Medulla oblongata (tissue), 1 donor: ENCODE results near the gene FGD3.
A peak's percentile ranks its signal among the peaks of the same experiment; 100 is the strongest.
"Not testable (repeated sequence)": the region's sequence is repeated elsewhere in the genome, so short reads cannot be mapped to it uniquely, and the experiment has no call there.

Experiments
- DNase-seq: peaks from one replicate; pipeline ENCODE4 v3.0.0-alpha.2; 2015; ENCODE audit errors: extremely low spot score

The FGD3 gene

DNA sequence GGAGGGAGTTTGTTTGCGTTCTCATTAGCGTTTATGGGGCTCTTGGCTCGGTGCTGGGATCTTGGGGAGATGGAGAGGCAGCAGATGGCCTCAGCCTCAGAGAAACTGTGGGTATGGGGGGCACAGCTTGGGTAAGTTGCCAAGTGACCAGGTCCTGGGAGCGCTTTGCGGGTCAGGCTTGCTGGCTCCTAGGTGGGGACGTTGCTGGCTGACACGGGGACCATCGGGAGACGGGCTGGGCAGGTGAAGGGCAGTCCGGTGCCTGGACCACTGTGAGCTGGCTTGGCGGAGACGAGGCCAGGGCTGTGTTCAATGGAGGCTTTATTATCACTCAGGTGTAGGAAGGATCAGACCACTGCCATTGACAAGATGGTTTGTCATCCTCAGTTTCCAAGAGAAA, 30.0 kb downstream of the FGD3 start:
- no peak for DNase-seq

- no peak for DNase-seq
Observed at GRCh38 chr9:92978345-92978875, 31.1 kb downstream of the FGD3 start.

GRCh38 chr9:92979283-92980056, 32.1 kb downstream of the FGD3 start:
- DNase-seq: no peak

DNA sequence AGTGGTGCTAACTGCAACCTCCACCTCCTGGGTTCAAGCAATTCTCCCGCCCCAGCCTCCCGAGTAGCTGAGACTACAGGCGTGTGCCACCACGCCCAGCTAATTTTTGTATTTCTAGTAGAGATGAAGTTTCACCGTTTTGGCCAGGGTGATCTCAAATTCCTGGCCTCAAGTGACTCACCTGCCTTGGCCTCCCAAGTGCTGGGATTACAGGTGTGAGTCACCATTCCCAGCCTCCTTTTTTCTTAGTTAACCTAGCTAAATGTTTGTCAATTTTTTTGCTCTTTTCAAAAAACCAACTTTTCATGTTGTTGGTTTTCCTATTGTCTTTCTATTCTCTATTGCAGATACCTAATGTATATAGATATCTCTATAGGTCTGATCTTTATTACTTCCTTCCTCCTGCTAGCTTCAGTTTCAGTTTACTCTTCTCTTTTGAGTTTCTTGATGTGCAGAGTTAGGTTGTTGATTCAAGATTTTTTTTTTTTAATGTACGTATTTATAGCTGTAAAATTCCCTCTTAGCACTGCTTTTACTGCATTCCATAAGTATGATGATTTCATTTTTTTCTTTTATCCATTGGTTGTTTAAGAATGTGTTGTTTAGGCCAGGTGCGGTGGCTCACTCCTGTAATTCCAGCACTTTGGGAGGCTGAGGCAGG, 32.9 kb downstream of the FGD3 start:
- DNase-seq: no peak

GRCh38 chr9:92982130-92982529, 34.8 kb downstream of the FGD3 start:
- DNase-seq: no peak

- no peak for DNase-seq
Observed at GRCh38 chr9:92983984-92984589, 36.8 kb downstream of the FGD3 start.

DNA sequence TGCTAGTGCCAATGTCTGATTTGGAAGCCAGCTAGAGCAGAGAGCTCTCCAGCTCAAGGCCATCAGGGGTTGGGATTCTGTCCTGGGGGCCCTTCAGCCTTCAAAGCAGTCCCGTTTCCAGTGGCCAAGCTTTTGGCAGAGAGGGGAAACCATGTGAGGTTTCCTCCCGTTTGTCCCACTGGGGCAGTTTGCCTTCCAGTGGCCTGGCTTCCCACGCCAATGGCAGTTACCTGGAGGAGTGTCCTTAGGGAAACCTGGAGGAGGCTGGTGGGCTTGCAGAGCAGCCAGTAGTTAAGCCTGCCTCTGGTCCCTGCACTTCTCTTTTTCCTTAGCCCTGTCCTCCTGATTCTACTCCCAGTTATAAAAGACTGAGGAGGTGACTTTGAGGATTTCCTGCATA, 37.7 kb downstream of the FGD3 start:
- no peak for DNase-seq

- peak; percentile 41 for DNase-seq
Observed at GRCh38 chr9:92986176-92987119, 39.1 kb downstream of the FGD3 start.

- DNase-seq: no peak
Observed at GRCh38 chr9:92988215-92988768, 41.0 kb downstream of the FGD3 start.

DNA sequence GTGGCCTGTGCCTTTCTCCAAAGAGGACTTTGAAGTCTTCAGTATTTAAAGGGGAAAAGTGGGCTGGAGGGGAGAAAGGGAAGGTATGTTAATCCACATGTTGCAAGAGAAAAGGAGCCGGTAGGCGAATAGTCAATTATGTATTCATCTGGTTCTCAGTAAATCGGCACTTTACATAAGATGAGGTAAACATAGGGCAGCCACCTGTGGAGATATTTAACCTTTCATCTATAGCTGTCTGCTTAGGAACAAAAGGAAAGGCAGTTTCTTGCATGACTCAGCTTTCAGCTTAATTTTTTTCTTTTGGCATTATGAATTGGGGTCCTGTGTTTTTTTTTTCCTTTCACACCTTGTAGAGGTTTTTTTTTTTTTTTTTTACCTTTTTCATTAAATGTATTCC, 42.2 kb downstream of the FGD3 start:
- no peak for DNase-seq

- DNase-seq: no peak
Observed at GRCh38 chr9:92990461-92990860, 43.1 kb downstream of the FGD3 start.

DNA sequence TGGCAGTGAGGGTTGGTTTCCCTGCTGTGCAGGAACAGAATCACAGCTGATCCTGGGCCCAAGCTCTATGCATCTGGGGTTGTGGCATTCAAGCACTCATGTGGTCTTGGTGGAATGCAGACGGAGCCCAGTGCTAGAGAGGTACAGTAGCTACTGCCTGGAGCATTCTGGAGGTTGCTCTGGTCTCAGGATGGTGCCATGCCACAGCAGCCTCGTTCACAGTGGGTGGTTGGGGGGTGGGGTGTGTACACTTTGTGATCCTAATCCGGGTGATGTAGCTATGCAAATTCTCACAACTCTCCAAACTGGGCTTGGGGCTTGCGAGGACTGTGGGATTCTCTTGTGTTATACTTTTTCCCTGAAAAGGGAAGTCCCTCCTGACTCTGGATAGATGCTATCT, 45.2 kb downstream of the FGD3 start:
- no peak for DNase-seq

DNA sequence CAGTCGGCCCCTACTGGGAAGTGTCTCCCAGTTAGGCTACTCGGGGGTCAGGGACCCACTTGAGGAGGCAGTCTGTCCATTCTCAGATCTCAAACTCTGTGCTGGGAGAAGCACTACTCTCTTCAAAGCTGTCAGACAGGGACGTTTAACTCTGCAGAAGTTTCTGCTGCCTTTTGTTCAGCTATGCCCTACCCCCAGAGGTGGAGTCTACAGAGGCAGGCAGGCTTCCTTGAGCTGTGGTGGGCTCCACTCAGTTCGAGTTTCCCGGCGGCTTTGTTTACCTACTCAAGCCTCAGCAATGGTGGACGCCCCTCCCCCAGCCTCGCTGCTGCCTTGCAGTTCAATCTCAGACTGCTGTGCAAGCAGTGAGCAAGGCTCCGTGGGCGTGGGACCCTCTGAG, 51.5 kb downstream of the FGD3 start:
- not testable (repeated sequence) for DNase-seq

DNA sequence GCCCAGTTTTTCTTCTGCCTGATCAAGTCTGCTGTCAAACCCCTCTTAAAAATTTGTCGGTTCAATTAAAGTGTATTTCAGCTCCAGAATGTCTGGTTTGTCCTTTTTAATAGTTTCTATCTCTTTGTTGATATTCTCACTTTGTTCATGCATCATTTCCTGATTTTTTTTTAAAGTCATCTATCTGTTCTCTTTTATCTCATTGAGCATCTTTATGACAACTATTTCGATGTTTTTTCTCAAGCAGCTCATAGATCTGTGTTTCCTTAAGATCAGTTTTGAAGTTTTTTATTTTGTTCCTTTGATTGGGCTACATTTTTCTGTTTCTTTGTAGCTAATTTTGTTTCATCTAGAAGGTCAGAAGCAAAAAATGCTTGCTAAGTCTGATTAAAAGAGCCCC, 53.7 kb downstream of the FGD3 start:
- DNase-seq: no peak

- no peak for DNase-seq
Observed at GRCh38 chr9:93002700-93003099, 55.4 kb downstream of the FGD3 start.

DNA sequence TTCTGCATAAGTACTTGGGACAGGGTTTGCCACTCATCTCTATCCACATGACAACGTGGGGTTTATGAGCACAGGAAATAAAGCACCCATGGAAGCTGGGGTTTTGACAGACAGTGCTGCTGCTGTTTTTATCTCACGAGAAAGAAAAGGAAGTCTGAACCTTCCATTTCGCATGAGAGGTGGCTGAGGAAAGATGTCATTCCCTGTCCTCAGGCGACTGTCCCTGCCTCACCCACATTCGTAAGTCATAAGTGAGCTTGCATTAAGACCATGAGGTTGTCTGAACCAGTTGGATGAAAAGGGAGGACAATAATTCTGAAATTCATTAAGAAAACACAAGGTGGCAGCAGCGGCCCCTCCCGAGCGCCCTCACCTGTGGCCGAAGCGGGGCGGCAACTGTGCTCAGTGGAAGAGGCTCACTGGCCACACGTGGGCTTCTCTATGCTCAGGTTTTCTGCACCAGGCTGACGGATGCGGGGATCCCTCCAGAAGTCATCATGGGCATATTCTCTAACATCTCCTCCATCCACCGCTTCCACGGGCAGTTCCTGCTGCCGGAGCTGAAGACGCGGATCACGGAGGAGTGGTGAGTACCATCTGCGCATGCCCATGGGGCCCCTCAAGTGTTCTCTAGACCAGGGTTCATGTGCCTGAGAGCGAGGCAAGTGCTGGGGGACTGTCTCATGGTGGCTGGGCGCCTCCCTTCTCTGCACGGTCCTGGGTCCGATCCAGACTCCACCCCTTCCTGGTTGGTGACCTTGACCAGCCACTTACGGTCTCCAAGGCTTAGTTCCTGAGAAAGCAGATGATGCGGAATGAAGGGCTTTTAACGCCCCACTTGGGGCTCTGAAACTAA, 56.5 kb downstream of the FGD3 start:
- peak; percentile 21 for DNase-seq

DNA sequence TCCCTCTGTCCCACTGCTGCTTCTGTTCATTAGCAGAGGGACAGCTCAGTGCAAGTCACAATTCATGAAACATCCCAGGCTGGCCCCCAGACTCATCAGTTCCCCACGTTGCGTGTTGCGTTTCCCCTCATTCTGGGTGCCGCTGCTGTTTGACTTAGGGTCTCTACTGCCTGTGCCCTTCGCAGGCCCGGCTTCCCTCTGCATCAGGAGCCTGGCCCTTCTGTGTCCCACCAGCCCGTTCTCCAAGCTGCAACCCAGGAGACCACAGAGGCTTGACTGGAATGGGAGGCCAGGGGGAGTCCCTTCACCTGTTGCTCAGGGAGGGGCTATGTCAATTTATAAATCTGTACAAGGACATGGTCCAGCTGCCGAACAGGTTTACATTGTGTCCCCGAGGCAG, 57.2 kb downstream of the FGD3 start:
- DNase-seq: no peak

DNA sequence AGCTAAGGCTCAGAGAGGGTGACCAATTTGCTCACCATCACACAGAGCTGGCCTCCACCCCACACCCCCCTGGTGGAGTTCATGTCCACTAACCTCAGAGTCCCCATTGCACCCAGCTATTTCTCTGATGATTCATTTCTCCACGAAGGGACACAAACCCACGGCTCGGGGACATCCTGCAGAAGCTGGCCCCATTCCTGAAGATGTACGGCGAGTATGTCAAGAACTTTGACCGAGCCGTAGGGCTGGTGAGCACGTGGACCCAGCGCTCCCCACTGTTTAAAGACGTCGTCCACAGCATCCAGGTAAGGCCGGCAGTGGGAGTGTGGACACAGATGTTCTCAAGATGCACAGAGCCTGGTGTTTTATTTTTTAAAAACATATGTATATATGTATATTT, 58.6 kb downstream of the FGD3 start:
- no peak for DNase-seq

GRCh38 chr9:93007529-93008058, 60.3 kb downstream of the FGD3 start:
- no peak for DNase-seq

DNA sequence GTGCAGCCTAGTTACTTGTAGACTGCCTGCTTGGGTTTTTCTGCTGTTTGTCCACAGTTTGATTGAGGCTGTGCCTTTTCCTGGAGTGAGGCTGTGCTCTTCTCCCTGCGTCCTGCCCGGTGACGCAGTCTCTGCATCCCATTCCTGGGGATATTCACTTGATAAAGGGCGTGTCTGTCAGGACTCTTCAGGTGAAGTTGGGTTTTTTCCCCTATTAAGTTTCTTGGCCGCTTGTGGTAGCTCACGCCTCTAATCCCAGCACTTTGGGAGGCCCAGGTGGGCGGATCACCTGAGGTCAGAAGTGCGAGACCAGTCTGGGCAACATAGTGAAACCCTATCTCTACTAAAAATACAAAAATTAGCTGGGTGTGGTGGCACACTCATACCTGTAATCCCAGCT, 61.1 kb downstream of the FGD3 start:
- no peak for DNase-seq
